ENCODE results near the gene ARHGEF3.
"Not testable (repeated sequence)": the region's sequence is repeated elsewhere in the genome, so short reads cannot be mapped to it uniquely, and the experiment has no call there.

ARHGEF3 gene

GRCh38 chr3:56724676-56725075 is 77.1 kb downstream of the ARHGEF3 start:
- no peak overlapping the region for H3K9ac ChIP-seq (ENCODE audit: low read length)
- no peaks in the 10 kb centered on the region for H4K20me1 ChIP-seq (ENCODE audit: insufficient read depth, low read length)
- H3K27me3 ChIP-seq (ENCODE audit: insufficient read depth, low read length) = no peaks in the 10 kb centered on the region
- no peaks in the 10 kb centered on the region for H3F3A ChIP-seq (ENCODE audit: insufficient read depth, low read length)
- no peak overlapping the region for H2AFZ ChIP-seq (ENCODE audit: low read length)
- H3K9me2 ChIP-seq (ENCODE audit: low read depth, low read length) = no peaks in the 10 kb centered on the region
- TF ChIP-seq CTCF (IDR thresholded peaks at IDR 0.05; ENCODE audit: low read length) (no peak), EZH2 (IDR thresholded peaks at IDR 0.05; ENCODE audit: borderline replicate concordance, low read length) (no peak)
- no peak overlapping the region for H3K27ac ChIP-seq (ENCODE audit: low read depth, low read length, poor library complexity, severe bottlenecking)
- no peak overlapping the region for H3K4me2 ChIP-seq (ENCODE audit: low read length)
- no peaks in the 10 kb centered on the region for H3K79me2 ChIP-seq (ENCODE audit: insufficient read depth, low read length)
- H3K4me3 ChIP-seq (ENCODE audit: low read depth, low read length, poor library complexity, severe bottlenecking) = no peak overlapping the region
- H3K36me3 ChIP-seq (ENCODE audit: insufficient read depth, low read length) = peaks cover 19% of the 10 kb centered on the region
- H3K4me1 ChIP-seq (ENCODE audit: insufficient read depth, low read length, severe bottlenecking) = peaks cover 14% of the 10 kb centered on the region
- H3K9me3 ChIP-seq (ENCODE audit: low read length) = no peaks in the 10 kb centered on the region

GRCh38 chr3:56720849-56721248 is 80.9 kb downstream of the ARHGEF3 start:
- Histone ChIP-seq H3K27ac (ENCODE audit: low read depth, low read length, poor library complexity, severe bottlenecking) (no peak overlapping the region), H4K20me1 (ENCODE audit: insufficient read depth, low read length) (no peaks in the 10 kb centered on the region), H3K4me1 (ENCODE audit: insufficient read depth, low read length, severe bottlenecking) (peaks cover 14% of the 10 kb centered on the region), H3K9me2 (ENCODE audit: low read depth, low read length) (no peaks in the 10 kb centered on the region), H3K36me3 (ENCODE audit: insufficient read depth, low read length) (no peaks in the 10 kb centered on the region), H3K9me3 (ENCODE audit: low read length) (no peaks in the 10 kb centered on the region), H3K9ac (ENCODE audit: low read length) (no peak overlapping the region), H3K27me3 (ENCODE audit: insufficient read depth, low read length) (no peaks in the 10 kb centered on the region), H2AFZ (ENCODE audit: low read length) (no peak overlapping the region), H3F3A (ENCODE audit: insufficient read depth, low read length) (no peaks in the 10 kb centered on the region), H3K4me3 (ENCODE audit: low read depth, low read length, poor library complexity, severe bottlenecking) (no peak overlapping the region), H3K79me2 (ENCODE audit: insufficient read depth, low read length) (no peaks in the 10 kb centered on the region), H3K4me2 (ENCODE audit: low read length) (no peak overlapping the region)
- TF ChIP-seq EZH2 (IDR thresholded peaks at IDR 0.05; ENCODE audit: borderline replicate concordance, low read length) (no peak), CTCF (IDR thresholded peaks at IDR 0.05; ENCODE audit: low read length) (no peak)

GRCh38 chr3:56718809-56719208 is 82.9 kb downstream of the ARHGEF3 start:
- not testable (repeated sequence) for H3K36me3 ChIP-seq (ENCODE audit: insufficient read depth, low read length); H3K9ac ChIP-seq (ENCODE audit: low read length); H3K4me3 ChIP-seq (ENCODE audit: low read depth, low read length, poor library complexity, severe bottlenecking); H3K9me3 ChIP-seq (ENCODE audit: low read length); H3K79me2 ChIP-seq (ENCODE audit: insufficient read depth, low read length); H3K9me2 ChIP-seq (ENCODE audit: low read depth, low read length); H3K27ac ChIP-seq (ENCODE audit: low read depth, low read length, poor library complexity, severe bottlenecking); H3K4me2 ChIP-seq (ENCODE audit: low read length); H4K20me1 ChIP-seq (ENCODE audit: insufficient read depth, low read length); H2AFZ ChIP-seq (ENCODE audit: low read length); H3K27me3 ChIP-seq (ENCODE audit: insufficient read depth, low read length); H3F3A ChIP-seq (ENCODE audit: insufficient read depth, low read length); H3K4me1 ChIP-seq (ENCODE audit: insufficient read depth, low read length, severe bottlenecking)

- H3K27ac ChIP-seq (ENCODE audit: low read depth, low read length, poor library complexity, severe bottlenecking) = no peak overlapping the region
- H2AFZ ChIP-seq (ENCODE audit: low read length) = no peak overlapping the region
- H4K20me1 ChIP-seq (ENCODE audit: insufficient read depth, low read length) = no peaks in the 10 kb centered on the region
- TF ChIP-seq CTCF (IDR thresholded peaks at IDR 0.05; ENCODE audit: low read length) (no peak), EZH2 (IDR thresholded peaks at IDR 0.05; ENCODE audit: borderline replicate concordance, low read length) (no peak)
- H3K4me3 ChIP-seq (ENCODE audit: low read depth, low read length, poor library complexity, severe bottlenecking) = no peak overlapping the region
- H3K9me2 ChIP-seq (ENCODE audit: low read depth, low read length) = no peaks in the 10 kb centered on the region
- H3K9me3 ChIP-seq (ENCODE audit: low read length) = no peaks in the 10 kb centered on the region
- no peak overlapping the region for H3K4me2 ChIP-seq (ENCODE audit: low read length)
- no peaks in the 10 kb centered on the region for H3K4me1 ChIP-seq (ENCODE audit: insufficient read depth, low read length, severe bottlenecking)
- no peak overlapping the region for H3K9ac ChIP-seq (ENCODE audit: low read length)
- H3F3A ChIP-seq (ENCODE audit: insufficient read depth, low read length) = no peaks in the 10 kb centered on the region
- H3K79me2 ChIP-seq (ENCODE audit: insufficient read depth, low read length) = no peaks in the 10 kb centered on the region
- H3K36me3 ChIP-seq (ENCODE audit: insufficient read depth, low read length) = no peaks in the 10 kb centered on the region
- H3K27me3 ChIP-seq (ENCODE audit: insufficient read depth, low read length) = no peaks in the 10 kb centered on the region
These were observed 90.4 kb downstream of the ARHGEF3 start for GRCh38 chr3:56711344-56711743.

- not testable (repeated sequence) for H3K9me2 ChIP-seq (ENCODE audit: low read depth, low read length); H3K27ac ChIP-seq (ENCODE audit: low read depth, low read length, poor library complexity, severe bottlenecking); H3K27me3 ChIP-seq (ENCODE audit: insufficient read depth, low read length); H3K9ac ChIP-seq (ENCODE audit: low read length); H3K36me3 ChIP-seq (ENCODE audit: insufficient read depth, low read length); H3K9me3 ChIP-seq (ENCODE audit: low read length); H4K20me1 ChIP-seq (ENCODE audit: insufficient read depth, low read length); H3K4me1 ChIP-seq (ENCODE audit: insufficient read depth, low read length, severe bottlenecking); H2AFZ ChIP-seq (ENCODE audit: low read length); H3K79me2 ChIP-seq (ENCODE audit: insufficient read depth, low read length); H3F3A ChIP-seq (ENCODE audit: insufficient read depth, low read length); H3K4me3 ChIP-seq (ENCODE audit: low read depth, low read length, poor library complexity, severe bottlenecking); H3K4me2 ChIP-seq (ENCODE audit: low read length)
These were observed 94.3 kb downstream of the ARHGEF3 start for GRCh38 chr3:56707412-56707811.
